HepG2 (cell line): Measurements from ENCODE around the gene HSDL1.

Source experiments
- CREB1 ChIP-seq, 2 experiments: fragments of 450-650 bp in 1 of 2; IDR thresholded peaks; 2 replicates each; pipeline ENCODE4 v1.6.1; 2016 to 2017; ENCODE audit warnings: control low read depth in 1 of 2, mild to moderate bottlenecking in 1 of 2, missing compliant biosample characterization in 1 of 2, missing genetic modification characterization in 1 of 2
- ELF1 ChIP-seq: sonication (generic); formaldehyde crosslinking; IDR thresholded peaks from 2 replicates; pipeline ENCODE4 v1.4.0; 2020; ENCODE audit warnings: missing genetic modification reagents
- EP300 ChIP-seq, 3 experiments: sonication (generic) in 1 of 3; formaldehyde crosslinking in 1 of 3; IDR thresholded peaks; 2 replicates each; pipeline versions ENCODE4 v1.5.1 to v1.6.1; 2011 to 2020; ENCODE audit warnings: low read depth in 2 of 3, low read length in 2 of 3, borderline replicate concordance in 1 of 3, improper control_type of control experiment in 1 of 3, mild to moderate bottlenecking in 1 of 3, missing genetic modification reagents in 1 of 3, moderate library complexity in 1 of 3
- ESRRA ChIP-seq: sonication (generic); formaldehyde crosslinking; IDR thresholded peaks from 2 replicates; pipeline ENCODE4 v1.5.1; 2020; ENCODE audit warnings: mild to moderate bottlenecking, low read depth, missing genetic modification reagents
- IRF2 ChIP-seq: IDR thresholded peaks from 2 replicates; pipeline ENCODE4 v1.6.1; 2018; ENCODE audit warnings: missing genetic modification reagents, missing compliant biosample characterization
- KLF9 ChIP-seq: IDR thresholded peaks from 2 replicates; pipeline ENCODE4 v1.6.1; 2016; ENCODE audit warnings: low read depth
- MAZ ChIP-seq, 2 experiments: sonication (generic) in 1 of 2; formaldehyde crosslinking in 1 of 2; IDR thresholded peaks; 2 replicates each; pipeline versions ENCODE4 v1.5.0 to v1.6.1; 2012 to 2020; ENCODE audit warnings: low read depth in 2 of 2, mild to moderate bottlenecking in 2 of 2, borderline replicate concordance in 1 of 2, improper control_type of control experiment in 1 of 2, low read length in 1 of 2, missing genetic modification reagents in 1 of 2, moderate library complexity in 1 of 2
- ONECUT2 ChIP-seq: sonication (generic); formaldehyde crosslinking; IDR thresholded peaks from 2 replicates; pipeline ENCODE4 v1.4.0; 2020; ENCODE audit warnings: missing genetic modification reagents
- POLR2AphosphoS5 ChIP-seq: IDR thresholded peaks from 2 replicates; pipeline ENCODE4 v1.6.1; 2012; ENCODE audit warnings: low read depth, low read length
- RBM39 ChIP-seq: fragments of 200-400 bp; formaldehyde crosslinking; IDR thresholded peaks from one replicate; pipeline ENCODE4 v1.6.1; 2018; ENCODE audit warnings: antibody characterized with exemption, mild to moderate bottlenecking, low read depth, low read length; ENCODE audit not compliant: poor library complexity, severe bottlenecking
- ZNF317 ChIP-seq: sonication (generic); formaldehyde crosslinking; IDR thresholded peaks from 2 replicates; pipeline ENCODE4 v1.5.0; 2020; ENCODE audit warnings: mild to moderate bottlenecking, missing genetic modification reagents
- TF ChIP-seq, protein P1 (sequence below): sonication (generic); formaldehyde crosslinking; IDR thresholded peaks from 2 replicates; pipeline ENCODE4 v1.5.0; 2020; ENCODE audit warnings: missing genetic modification reagents

DNA sequence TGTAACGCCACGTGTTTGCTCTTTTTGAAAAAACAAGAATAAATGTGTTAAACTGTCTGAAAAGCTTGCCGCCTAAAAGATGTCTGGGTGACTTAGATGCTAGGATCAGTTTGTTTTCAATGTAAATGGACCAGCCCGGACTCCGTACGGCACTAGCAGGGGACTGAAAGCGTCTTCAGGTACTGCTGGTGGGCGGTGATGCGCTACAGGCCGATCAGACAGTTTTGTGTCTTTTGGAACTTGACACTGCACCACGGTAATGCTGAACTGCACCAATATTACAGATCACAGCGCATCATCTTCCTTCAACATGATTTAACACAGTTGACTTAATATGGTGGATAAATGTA is 27.5 kb downstream of the HSDL1 start:
- no peak for TF ChIP-seq CREB1 (IDR thresholded peaks at IDR 0.05)
- TF ChIP-seq CREB1 (CRISPR knock-in tag; IDR thresholded peaks at IDR 0.05), result no peak
- no peak for TF ChIP-seq KLF9 (CRISPR knock-in tag)
- TF ChIP-seq ESRRA, result no peak
- TF ChIP-seq, protein P1, sequence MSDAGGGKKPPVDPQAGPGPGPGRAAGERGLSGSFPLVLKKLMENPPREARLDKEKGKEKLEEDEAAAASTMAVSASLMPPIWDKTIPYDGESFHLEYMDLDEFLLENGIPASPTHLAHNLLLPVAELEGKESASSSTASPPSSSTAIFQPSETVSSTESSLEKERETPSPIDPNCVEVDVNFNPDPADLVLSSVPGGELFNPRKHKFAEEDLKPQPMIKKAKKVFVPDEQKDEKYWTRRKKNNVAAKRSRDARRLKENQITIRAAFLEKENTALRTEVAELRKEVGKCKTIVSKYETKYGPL (CRISPR knock-in tag), result no peak
- no peak for TF ChIP-seq EP300 (IDR thresholded peaks at IDR 0.05; ENCODE audit: low read depth in 2 of 2, low read length in 2 of 2)
- TF ChIP-seq EP300 (CRISPR knock-in tag; IDR thresholded peaks at IDR 0.05; ENCODE audit: borderline replicate concordance), result no peak
- no peak for TF ChIP-seq ZNF317 (CRISPR knock-in tag)
- no peak for TF ChIP-seq RBM39
- no peak for TF ChIP-seq MAZ (IDR thresholded peaks at IDR 0.05; ENCODE audit: borderline replicate concordance, low read depth, low read length)
- no peak for TF ChIP-seq MAZ (CRISPR knock-in tag; IDR thresholded peaks at IDR 0.05; ENCODE audit: low read depth)
- no peak for TF ChIP-seq IRF2 (CRISPR knock-in tag)
- TF ChIP-seq ONECUT2 (CRISPR knock-in tag), result no peak
- no peak for TF ChIP-seq POLR2AphosphoS5
- no peak for TF ChIP-seq ELF1
